ENCODE measurements around the gene OR4D1. TPM values are rescaled to one million over a fixed set of nuclear protein-coding genes. Genes with fewer than 3 reads are reported as not detected.
A peak's percentile ranks its signal among the peaks of the same experiment; 100 is the strongest.

The OR4D1 gene
- total and polyA plus RNA-seq, 2 donors (not counting 1 experiment from before 2014, with no cell fraction given): not detected

DNA sequence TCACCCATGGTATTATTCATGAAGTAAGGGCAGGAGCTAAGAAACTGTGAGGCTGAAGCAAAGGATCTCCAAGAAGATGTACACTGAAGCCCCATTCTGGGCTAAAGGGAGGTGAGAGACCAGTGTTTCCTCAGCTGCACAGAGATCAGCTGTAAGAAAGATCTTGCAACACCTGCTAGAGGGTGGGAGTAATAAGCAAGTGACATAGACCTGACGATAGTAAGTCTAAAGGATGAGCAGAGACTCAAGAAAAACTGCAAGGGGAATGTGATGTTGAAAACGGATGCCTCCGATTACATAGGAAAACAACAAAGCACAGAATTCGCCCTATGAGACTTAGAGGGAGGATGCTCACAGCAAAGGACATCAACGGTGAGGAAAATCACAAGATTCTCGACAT, 18.5 kb downstream of the OR4D1 start, which contains the start of gene OR4D2:
Gene OR4D2 (plus strand): TSS at position 301 of the 400 bp plus-strand sequence. CDS start 2,674 bp downstream, outside the sequence.
- H3K27ac ChIP-seq (ENCODE audit: insufficient read depth, low read length): no peak within 1 kb of the TSS
- no peak within 1 kb of the TSS for H2AFZ ChIP-seq (ENCODE audit: low read length)
- DNase-seq (ENCODE audit: low read depth in 2 of 2): no peak
- no peak within 1 kb of the TSS for H3K4me3 ChIP-seq (replicated peaks in 1 of 4; ENCODE audit: control extremely low read depth in 1 of 4, insufficient read depth in 1 of 4, low read depth in 3 of 4, low read length in 4 of 4)
- no peak within 1 kb of the TSS for H3K4me2 ChIP-seq (ENCODE audit: extremely low read depth, insufficient read depth, low read length)
- H4K20me1 ChIP-seq (ENCODE audit: control insufficient read depth, extremely low read depth, insufficient read depth, low read length): no peaks in the 10 kb centered on the region
- no peaks in the 10 kb centered on the region for H3K4me1 ChIP-seq (ENCODE audit: control insufficient read depth, extremely low read depth, insufficient read depth, low read length)
- no peaks in the 10 kb centered on the region for H3K27me3 ChIP-seq (ENCODE audit: control insufficient read depth, insufficient read depth, low read length)
- no peaks in the 10 kb centered on the region for H3K36me3 ChIP-seq (ENCODE audit: control insufficient read depth, insufficient read depth, low read length)
- H3K9ac ChIP-seq (ENCODE audit: insufficient read depth, low read length): no peak within 1 kb of the TSS
- H3K79me2 ChIP-seq (ENCODE audit: control insufficient read depth, insufficient read depth, low read length): no peaks in the 10 kb centered on the region
- no peaks in the 10 kb centered on the region for H3K9me3 ChIP-seq (ENCODE audit: control insufficient read depth, insufficient read depth, low read depth, low read length)
- TF ChIP-seq, protein P1, sequence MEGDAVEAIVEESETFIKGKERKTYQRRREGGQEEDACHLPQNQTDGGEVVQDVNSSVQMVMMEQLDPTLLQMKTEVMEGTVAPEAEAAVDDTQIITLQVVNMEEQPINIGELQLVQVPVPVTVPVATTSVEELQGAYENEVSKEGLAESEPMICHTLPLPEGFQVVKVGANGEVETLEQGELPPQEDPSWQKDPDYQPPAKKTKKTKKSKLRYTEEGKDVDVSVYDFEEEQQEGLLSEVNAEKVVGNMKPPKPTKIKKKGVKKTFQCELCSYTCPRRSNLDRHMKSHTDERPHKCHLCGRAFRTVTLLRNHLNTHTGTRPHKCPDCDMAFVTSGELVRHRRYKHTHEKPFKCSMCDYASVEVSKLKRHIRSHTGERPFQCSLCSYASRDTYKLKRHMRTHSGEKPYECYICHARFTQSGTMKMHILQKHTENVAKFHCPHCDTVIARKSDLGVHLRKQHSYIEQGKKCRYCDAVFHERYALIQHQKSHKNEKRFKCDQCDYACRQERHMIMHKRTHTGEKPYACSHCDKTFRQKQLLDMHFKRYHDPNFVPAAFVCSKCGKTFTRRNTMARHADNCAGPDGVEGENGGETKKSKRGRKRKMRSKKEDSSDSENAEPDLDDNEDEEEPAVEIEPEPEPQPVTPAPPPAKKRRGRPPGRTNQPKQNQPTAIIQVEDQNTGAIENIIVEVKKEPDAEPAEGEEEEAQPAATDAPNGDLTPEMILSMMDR (conservative IDR thresholded peaks at IDR 0.05 in 1 of 2, IDR thresholded peaks at IDR 0.05 in 1 of 2; ENCODE audit: low read depth in 1 of 2, low read length in 2 of 2): no peak
- no peak for TF ChIP-seq EZH2 (IDR thresholded peaks at IDR 0.05; ENCODE audit: low read length, missing control alignments)

DNA sequence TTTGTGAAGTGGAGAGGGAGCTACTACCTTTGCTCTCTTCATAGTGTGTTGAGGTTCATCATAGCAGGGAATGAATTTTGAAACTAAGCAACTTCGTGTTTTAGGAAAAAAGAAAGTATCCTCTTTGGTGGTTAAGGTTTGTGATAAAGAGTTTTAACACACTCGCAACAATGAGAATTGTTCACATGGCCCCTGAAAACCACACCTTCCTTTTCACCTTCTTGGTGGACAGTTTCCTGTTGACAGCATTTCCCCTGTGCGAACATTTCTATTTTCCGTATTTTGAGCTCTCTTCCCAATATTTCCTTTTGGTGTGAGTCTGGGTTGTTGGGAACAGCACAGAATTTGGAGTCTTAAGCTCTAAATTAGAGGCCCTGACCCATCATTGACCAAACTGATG, 22.4 kb downstream of the OR4D1 start:
- H3K9me3 ChIP-seq (ENCODE audit: control insufficient read depth, insufficient read depth, low read depth, low read length): no peaks in the 10 kb centered on the region
- no peak overlapping the region for H3K4me3 ChIP-seq (replicated peaks in 1 of 4; ENCODE audit: control extremely low read depth in 1 of 4, insufficient read depth in 1 of 4, low read depth in 3 of 4, low read length in 4 of 4)
- H3K4me1 ChIP-seq (ENCODE audit: control insufficient read depth, extremely low read depth, insufficient read depth, low read length): no peaks in the 10 kb centered on the region
- H3K36me3 ChIP-seq (ENCODE audit: control insufficient read depth, insufficient read depth, low read length): no peaks in the 10 kb centered on the region
- no peak for DNase-seq (ENCODE audit: low read depth in 2 of 2)
- no peaks in the 10 kb centered on the region for H3K79me2 ChIP-seq (ENCODE audit: control insufficient read depth, insufficient read depth, low read length)
- no peak overlapping the region for H3K9ac ChIP-seq (ENCODE audit: insufficient read depth, low read length)
- H3K4me2 ChIP-seq (ENCODE audit: extremely low read depth, insufficient read depth, low read length): no peak overlapping the region
- no peaks in the 10 kb centered on the region for H4K20me1 ChIP-seq (ENCODE audit: control insufficient read depth, extremely low read depth, insufficient read depth, low read length)
- no peak for TF ChIP-seq EZH2 (IDR thresholded peaks at IDR 0.05; ENCODE audit: low read length, missing control alignments)
- TF ChIP-seq, protein P1 (conservative IDR thresholded peaks at IDR 0.05 in 1 of 2, IDR thresholded peaks at IDR 0.05 in 1 of 2; ENCODE audit: low read depth in 1 of 2, low read length in 2 of 2): no peak
- H2AFZ ChIP-seq (ENCODE audit: low read length): no peak overlapping the region
- H3K27me3 ChIP-seq (ENCODE audit: control insufficient read depth, insufficient read depth, low read length): no peaks in the 10 kb centered on the region
- no peak overlapping the region for H3K27ac ChIP-seq (ENCODE audit: insufficient read depth, low read length)

DNA sequence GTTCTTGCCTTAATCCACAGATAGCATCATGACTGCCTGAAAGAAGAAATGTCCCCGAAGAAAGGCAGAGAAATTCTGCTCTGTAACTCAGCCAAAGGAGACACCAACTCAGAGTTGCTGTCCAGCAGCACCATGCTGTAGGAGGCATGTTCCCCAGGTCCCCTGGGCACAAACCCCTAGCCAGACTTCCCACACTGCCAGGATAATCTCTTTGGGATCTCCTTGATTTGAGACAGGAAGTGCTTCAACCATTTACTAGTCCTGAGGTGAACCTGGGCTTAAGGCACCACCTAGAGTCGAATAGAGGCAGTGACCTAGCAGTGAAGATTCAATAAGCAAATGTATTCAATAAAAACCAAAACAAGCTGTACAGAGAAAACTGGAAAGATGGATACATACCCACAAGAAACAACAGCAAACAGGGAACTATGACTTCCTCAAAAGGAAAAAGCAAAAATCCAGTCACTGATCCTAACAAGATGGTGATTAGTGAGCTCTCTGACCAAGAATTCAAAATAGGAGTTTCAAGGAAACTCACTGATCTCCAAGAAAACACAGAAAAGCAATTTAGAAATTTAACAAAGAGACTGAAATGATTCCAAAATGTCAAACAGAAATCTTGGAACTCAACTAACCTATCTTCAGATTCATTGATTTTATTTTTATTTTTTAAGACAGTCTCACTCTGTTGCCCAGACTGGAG, 24.3 kb downstream of the OR4D1 start:
- H3K36me3 ChIP-seq (ENCODE audit: control insufficient read depth, insufficient read depth, low read length): no peaks in the 10 kb centered on the region
- H3K79me2 ChIP-seq (ENCODE audit: control insufficient read depth, insufficient read depth, low read length): no peaks in the 10 kb centered on the region
- no peak overlapping the region for H3K4me2 ChIP-seq (ENCODE audit: extremely low read depth, insufficient read depth, low read length)
- no peak overlapping the region for H2AFZ ChIP-seq (ENCODE audit: low read length)
- H3K9ac ChIP-seq (ENCODE audit: insufficient read depth, low read length): no peak overlapping the region
- H3K9me3 ChIP-seq (ENCODE audit: control insufficient read depth, insufficient read depth, low read depth, low read length): no peaks in the 10 kb centered on the region
- H3K4me1 ChIP-seq (ENCODE audit: control insufficient read depth, extremely low read depth, insufficient read depth, low read length): no peaks in the 10 kb centered on the region
- H3K27me3 ChIP-seq (ENCODE audit: control insufficient read depth, insufficient read depth, low read length): no peaks in the 10 kb centered on the region
- no peaks in the 10 kb centered on the region for H4K20me1 ChIP-seq (ENCODE audit: control insufficient read depth, extremely low read depth, insufficient read depth, low read length)
- DNase-seq (ENCODE audit: low read depth in 2 of 2): peak; percentile 6 to 19
- no peak overlapping the region for H3K27ac ChIP-seq (ENCODE audit: insufficient read depth, low read length)
- no peak overlapping the region for H3K4me3 ChIP-seq (replicated peaks in 1 of 4; ENCODE audit: control extremely low read depth in 1 of 4, insufficient read depth in 1 of 4, low read depth in 3 of 4, low read length in 4 of 4)
- TF ChIP-seq EZH2 (IDR thresholded peaks at IDR 0.05; ENCODE audit: low read length, missing control alignments): no peak
- TF ChIP-seq, protein P1 (conservative IDR thresholded peaks at IDR 0.05 in 1 of 2, IDR thresholded peaks at IDR 0.05 in 1 of 2; ENCODE audit: low read depth in 1 of 2, low read length in 2 of 2): peak; percentile 8 to 37

Measured in fibroblast of lung (primary cell).